Activated CD8-positive, alpha-beta memory T cell treated with anti-CD3 and anti-CD28 coated beads for 4 hours (primary cell): ENCODE data around the gene PCGF1.
"Not testable (repeated sequence)": the region's sequence is repeated elsewhere in the genome, so short reads cannot be mapped to it uniquely, and the experiment has no call there.

Experiments
- DNase-seq, 2 donors: peaks; one replicate each; pipeline ENCODE4 v3.0.0-alpha.2; 2020; ENCODE audit warnings: low read depth in 2 of 2

PCGF1 gene

GRCh38 chr2:74499267-74499939 is 8.1 kb downstream of the PCGF1 start, which contains the start of gene LBX2:
Gene LBX2, minus strand, starts transcription at chr2:74499603. Its CDS starts 66 bp downstream, at chr2:74499537.
- no peak for DNase-seq

- no peak for DNase-seq
Observed at GRCh38 chr2:74498500-74499266, 8.8 kb downstream of the PCGF1 start.

GRCh38 chr2:74497777-74498499 is 9.6 kb downstream of the PCGF1 start:
- DNase-seq, result no peak

- no peak for DNase-seq
Observed at GRCh38 chr2:74496997-74497776, 10.3 kb downstream of the PCGF1 start.

GRCh38 chr2:74495440-74495839 is 12.1 kb downstream of the PCGF1 start:
- no peak for DNase-seq

- no peak for DNase-seq
Observed at GRCh38 chr2:74493546-74493945, 13.9 kb downstream of the PCGF1 start.

- no peak for DNase-seq
Observed at GRCh38 chr2:74491648-74492544, 15.6 kb downstream of the PCGF1 start.

GRCh38 chr2:74489906-74490305 is 17.6 kb downstream of the PCGF1 start:
- no peak for DNase-seq

GRCh38 chr2:74488643-74489481 is 18.6 kb downstream of the PCGF1 start:
- no peak for DNase-seq

GRCh38 chr2:74486141-74486540 is 21.4 kb downstream of the PCGF1 start:
- DNase-seq, result no peak

GRCh38 chr2:74483675-74484164 is 23.8 kb downstream of the PCGF1 start:
- DNase-seq, result not testable (repeated sequence)

- peak; percentile 85 to 90 for DNase-seq
Observed at GRCh38 chr2:74482801-74483674, 24.5 kb downstream of the PCGF1 start, which contains the start of the genes CCDC142 and TTC31. Gene CCDC142, minus strand, starts transcription at chr2:74482998. Its CDS starts 161 bp downstream, at chr2:74482837. Gene TTC31, plus strand, starts transcription at chr2:74483081. Its CDS starts 15 bp downstream, at chr2:74483096.

- no peak for DNase-seq
Observed at GRCh38 chr2:74481961-74482800, 25.3 kb downstream of the PCGF1 start.

GRCh38 chr2:74481431-74481830 is 26.1 kb downstream of the PCGF1 start:
- no peak for DNase-seq

- no peak for DNase-seq
Observed at GRCh38 chr2:74474899-74475298, 32.6 kb downstream of the PCGF1 start.

- DNase-seq, result no peak
Observed at GRCh38 chr2:74474481-74474880, 33.0 kb downstream of the PCGF1 start.

GRCh38 chr2:74472945-74473258 is 34.6 kb downstream of the PCGF1 start:
- no peak for DNase-seq
